Stimulated activated CD8-positive, alpha-beta memory T cell treated with anti-CD3 and anti-CD28 coated beads, Interleukin-7, amount 100 ng/mL, for 24 hours (primary cell): Measurements from ENCODE around the gene OTUD4.
"Not testable (repeated sequence)": the region's sequence is repeated elsewhere in the genome, so short reads cannot be mapped to it uniquely, and the experiment has no call there.

Source experiments
- DNase-seq: peaks from one replicate; pipeline ENCODE4 v3.0.0-alpha.2; 2020; ENCODE audit warnings: low read depth

The OTUD4 gene, protein sequence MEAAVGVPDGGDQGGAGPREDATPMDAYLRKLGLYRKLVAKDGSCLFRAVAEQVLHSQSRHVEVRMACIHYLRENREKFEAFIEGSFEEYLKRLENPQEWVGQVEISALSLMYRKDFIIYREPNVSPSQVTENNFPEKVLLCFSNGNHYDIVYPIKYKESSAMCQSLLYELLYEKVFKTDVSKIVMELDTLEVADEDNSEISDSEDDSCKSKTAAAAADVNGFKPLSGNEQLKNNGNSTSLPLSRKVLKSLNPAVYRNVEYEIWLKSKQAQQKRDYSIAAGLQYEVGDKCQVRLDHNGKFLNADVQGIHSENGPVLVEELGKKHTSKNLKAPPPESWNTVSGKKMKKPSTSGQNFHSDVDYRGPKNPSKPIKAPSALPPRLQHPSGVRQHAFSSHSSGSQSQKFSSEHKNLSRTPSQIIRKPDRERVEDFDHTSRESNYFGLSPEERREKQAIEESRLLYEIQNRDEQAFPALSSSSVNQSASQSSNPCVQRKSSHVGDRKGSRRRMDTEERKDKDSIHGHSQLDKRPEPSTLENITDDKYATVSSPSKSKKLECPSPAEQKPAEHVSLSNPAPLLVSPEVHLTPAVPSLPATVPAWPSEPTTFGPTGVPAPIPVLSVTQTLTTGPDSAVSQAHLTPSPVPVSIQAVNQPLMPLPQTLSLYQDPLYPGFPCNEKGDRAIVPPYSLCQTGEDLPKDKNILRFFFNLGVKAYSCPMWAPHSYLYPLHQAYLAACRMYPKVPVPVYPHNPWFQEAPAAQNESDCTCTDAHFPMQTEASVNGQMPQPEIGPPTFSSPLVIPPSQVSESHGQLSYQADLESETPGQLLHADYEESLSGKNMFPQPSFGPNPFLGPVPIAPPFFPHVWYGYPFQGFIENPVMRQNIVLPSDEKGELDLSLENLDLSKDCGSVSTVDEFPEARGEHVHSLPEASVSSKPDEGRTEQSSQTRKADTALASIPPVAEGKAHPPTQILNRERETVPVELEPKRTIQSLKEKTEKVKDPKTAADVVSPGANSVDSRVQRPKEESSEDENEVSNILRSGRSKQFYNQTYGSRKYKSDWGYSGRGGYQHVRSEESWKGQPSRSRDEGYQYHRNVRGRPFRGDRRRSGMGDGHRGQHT

DNA sequence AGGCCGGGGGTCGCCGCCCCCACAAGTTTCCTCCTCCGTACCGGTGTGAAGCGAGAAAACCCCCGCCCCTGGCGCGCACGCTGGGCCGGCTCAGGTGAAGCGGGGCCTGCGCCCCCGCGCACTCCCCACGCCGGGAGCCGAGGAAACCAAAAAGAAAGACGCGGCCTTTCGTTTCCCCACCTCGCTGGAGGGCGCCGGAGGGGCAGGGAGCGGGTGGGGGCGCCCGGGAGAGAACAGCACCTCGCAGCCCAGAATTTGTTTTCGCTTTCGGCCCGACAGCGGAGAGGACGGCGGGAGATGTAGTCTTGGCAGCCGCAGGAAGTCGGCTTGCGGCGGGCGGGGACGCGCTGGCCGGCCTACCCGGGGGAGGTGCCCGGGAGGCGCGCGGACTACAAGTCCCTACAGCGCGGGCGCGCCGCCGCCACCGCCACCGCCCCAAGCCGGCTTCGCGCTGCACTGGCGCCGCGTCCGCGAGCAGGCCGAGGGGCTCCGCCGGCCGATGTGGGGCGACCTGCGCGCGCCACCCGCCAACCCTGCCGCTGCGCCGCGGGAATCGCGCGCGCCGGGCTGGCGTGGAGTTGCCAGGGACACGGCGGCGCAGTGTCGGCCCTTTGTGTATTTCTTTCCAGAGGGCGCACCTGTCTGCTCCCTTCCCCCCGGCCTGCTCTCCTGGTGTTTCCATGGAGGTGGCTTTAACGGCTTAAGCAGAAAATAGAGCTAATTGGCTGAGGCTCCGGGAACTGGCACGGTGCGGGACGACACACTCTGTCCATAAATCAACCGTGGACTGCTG, at the start of gene OTUD4:
TSS of gene OTUD4 (minus strand) at position 292 of the 793 bp plus-strand sequence. CDS start 616 bp downstream, outside the sequence.
- peak; percentile 85 for DNase-seq

- DNase-seq: not testable (repeated sequence)
Measured at GRCh38 chr4:145223228-145223627, 42.8 kb upstream of the OTUD4 start.

- not testable (repeated sequence) for DNase-seq
Measured at GRCh38 chr4:145221529-145221928, 41.1 kb upstream of the OTUD4 start.

GRCh38 chr4:145219090-145219489, 38.7 kb upstream of the OTUD4 start:
- no peak for DNase-seq

DNA sequence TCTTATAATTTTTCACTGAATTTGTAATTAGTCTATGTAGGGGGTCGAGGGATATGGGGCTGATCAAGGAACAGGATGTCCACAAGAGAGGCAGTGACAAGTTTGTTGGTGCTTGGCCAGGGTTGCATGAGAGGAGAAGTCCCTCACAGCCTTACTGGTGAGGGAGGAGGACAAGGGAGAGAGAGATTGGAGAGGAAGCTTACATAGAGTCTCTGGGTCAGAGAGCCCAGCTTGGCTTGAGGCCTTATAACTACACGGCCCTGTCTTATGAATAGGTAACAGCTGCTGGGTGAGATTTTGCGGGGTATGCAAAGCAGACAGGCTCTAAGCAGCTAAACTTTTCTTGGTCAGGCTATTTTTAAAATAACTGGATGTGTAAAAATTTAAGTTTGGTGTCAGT, 37.9 kb upstream of the OTUD4 start:
- no peak for DNase-seq

- no peak for DNase-seq
Measured at GRCh38 chr4:145217349-145217748, 37.0 kb upstream of the OTUD4 start.

DNA sequence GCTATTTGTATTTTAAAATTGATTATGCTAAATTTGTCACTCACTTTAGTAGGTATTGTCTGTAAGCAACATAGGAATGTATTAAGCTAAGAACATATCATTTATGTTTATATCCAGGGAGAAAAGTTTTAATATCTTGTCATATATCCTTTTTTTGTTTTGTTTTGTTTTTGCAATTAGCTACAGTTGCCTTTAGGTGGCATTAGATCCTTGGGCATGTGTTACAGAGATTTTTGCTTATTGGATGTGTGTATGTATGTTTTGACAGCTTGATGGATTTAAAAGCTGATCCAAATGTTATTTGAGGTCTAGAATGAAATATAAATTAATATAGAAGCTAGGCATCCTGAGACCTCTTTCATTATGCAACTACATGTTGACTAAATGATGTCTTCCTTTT, 36.1 kb upstream of the OTUD4 start:
- DNase-seq: no peak

DNA sequence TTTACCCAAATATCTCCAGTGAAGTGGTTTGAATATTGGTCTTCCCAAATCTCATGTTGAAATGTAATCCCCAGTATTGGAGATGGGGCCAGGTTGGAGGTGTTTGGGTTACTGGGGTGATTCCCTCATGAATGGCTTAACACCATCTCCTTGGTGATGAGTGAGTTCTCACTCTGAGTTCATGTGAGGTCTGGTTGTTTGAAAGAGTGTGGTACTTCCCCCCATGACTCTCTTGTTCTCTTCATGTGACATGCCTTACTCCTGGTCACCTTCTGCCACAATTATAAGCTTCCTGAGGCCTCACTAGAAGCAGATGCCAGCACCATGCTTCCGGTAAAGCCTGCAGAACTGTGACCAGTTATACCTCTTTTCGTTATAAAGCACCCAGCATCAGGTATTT, 32.9 kb upstream of the OTUD4 start:
- no peak for DNase-seq

DNA sequence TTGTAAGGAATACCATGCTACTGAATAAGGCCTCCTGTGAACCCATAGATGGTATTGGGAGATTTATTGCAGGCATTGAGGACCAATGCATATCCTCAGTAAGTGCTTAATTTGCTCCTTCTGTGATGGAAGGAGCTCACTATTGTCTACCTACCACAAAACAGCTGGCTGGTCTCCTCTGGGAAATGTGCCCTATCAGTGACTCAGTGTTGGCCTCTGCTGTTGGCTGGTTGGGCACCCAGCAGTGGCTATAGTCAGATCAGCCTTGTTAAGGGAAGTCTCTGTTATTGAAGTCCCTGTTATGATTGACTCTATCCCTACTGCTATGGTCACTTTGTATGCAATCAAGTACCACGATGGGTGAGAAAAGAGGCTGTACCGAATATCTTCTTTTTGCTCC, 27.5 kb upstream of the OTUD4 start:
- no peak for DNase-seq

DNA sequence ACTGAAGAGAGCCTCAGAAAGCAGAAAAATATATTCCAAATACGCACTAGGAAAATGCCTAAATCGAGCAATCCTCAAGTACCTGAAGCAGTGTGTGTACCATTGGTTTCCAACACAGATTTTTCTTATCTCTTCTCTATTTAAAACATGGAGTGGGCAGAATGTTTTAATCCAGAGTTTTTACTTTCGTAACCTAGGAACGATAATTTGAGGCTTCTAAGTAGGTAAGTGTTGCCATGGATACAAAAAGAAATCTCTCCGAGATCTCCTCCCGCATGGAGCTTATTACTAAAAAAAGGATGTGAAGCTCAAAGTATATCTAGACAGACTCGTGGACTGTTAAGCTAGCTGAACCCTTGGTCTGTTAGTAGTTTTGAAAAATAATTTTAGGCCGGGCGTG, 23.0 kb upstream of the OTUD4 start:
- DNase-seq: no peak

GRCh38 chr4:145200366-145200765, 20.0 kb upstream of the OTUD4 start:
- DNase-seq: no peak

- no peak for DNase-seq
Measured at GRCh38 chr4:145199051-145199716, 18.8 kb upstream of the OTUD4 start.

GRCh38 chr4:145196747-145197146, 16.4 kb upstream of the OTUD4 start:
- no peak for DNase-seq

DNA sequence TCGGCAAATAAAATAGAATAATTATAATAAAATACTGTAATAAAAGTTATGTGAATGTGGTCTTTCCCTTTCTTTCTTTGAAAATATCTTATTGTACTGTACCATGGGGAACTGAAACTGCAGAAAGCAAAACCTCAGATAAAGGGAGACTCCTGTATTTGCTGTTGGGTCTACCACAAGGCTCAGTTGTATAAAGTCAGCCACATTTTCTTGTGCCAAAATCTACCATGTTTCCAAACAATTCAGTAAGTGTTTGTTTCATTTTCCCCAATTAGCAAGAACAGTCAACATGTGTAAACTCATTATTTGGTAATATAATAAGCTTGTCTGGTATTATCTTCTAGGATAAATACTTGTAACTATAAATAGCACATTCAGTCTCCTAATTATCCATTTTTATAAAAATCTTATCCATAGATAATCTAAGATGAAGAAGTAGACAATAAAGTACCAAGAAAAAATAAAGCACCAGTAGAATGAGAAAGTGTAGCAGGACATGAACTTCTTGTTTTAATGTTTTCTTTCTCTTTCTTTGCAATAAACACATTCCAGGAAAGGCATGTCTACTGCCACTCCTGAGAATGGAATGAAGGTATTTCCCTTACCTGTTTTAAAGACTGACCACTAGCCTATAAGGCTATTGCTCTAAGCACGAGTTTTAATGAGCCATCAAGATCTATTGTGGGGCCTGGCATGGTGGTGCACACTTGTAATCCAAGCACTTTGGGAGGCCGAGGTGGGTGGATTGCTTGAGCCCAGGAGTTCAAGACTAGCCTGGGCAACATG, 15.0 kb upstream of the OTUD4 start:
- DNase-seq: no peak

DNA sequence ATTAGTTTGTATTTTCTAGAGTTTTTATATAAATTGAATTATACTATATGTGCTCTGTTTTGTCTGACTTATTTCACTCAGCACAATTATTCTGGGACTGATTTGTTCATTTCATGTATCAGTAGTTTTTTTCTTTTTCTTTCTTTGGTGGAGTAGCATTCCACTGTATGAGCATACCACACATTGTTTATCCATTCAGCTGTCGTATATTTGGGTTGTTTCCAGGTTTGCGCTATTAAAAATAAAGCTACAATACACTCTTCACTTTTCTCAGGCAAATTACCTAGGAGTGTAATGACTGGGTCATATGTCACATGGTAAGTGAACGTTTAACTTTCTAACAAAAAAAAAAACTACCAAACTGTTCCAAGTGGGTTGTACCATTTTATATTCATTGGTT, 9.6 kb upstream of the OTUD4 start:
- no peak for DNase-seq

DNA sequence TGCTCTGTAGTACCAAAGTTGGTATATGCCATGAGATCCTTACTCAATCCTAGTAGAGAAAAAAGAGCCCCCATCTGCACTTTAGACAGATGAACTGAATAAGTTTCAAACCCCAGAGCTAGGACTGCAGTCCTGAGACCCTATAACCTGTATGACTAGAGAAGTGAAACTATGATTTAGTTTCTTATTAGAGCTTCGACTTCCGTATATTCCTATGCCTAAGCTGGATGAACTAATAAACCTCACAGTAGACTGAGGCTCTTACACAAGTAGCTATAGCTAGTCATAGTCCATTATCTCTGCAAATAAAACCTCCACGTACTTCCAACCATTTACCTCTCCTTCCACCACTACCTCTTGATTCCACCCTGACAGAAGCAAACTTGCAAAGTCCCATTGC, 6.3 kb upstream of the OTUD4 start:
- no peak for DNase-seq

DNA sequence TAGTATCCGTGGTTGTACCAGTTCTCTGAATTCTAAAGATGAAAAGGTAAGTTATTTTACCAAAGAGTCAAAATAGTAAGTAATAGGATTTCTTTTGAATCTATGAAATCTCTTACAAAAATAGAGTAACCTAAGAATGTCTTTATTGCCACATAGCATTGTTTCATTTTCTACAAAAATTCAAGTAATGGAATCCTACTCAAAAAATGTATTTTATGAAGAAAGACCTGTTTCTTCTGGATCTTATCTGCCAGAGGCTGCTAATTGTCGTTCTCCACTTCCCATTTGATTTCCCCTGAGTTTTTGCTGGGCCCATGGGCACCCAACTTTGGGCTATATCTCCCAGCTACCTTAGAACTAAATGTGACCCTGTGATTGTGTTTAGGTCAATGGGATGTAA, 3.2 kb upstream of the OTUD4 start:
- DNase-seq: no peak

GRCh38 chr4:145183023-145183422, 2.6 kb upstream of the OTUD4 start:
- DNase-seq: no peak

DNA sequence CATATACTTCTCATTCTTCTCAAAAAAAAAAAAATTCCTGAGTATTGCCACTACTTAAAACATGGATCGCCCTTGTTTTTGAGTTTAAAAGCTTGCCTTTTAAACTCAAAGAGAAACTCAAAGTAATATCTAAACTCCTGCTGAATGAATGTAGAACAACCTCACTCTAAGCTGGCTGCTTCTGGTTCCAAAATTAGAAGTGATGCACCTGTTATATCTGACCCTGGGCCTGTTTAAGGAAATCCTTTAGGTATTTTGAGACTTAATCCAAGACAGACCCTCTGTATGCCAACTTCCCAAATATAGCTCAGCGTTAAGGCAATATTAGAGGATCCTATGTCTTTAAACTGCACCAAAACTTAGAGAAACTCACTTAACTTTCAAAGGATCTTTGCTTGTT, 1.8 kb upstream of the OTUD4 start:
- no peak for DNase-seq

GRCh38 chr4:145181091-145181501, 707 bp upstream of the OTUD4 start:
- no peak for DNase-seq
